Measurements from ENCODE around the gene POU3F4.

DNA sequence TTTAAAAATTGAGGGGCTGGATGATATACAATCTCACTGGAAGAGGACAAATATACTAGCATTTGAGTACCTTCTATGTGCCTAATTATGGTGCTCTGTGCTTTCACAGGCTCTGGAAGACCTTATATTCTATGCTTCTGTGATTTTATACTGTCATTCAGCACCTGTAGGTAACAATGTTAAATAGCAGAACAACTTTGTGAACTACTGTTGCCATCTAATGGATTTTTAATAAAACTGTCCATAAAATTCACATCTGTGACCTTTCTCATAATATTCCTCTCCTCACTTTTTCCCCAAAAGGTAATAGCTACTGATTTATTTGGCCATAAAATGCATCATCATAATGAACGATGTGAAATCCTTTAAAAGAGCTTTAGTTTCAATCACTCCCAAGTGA, 21.9 kb downstream of the POU3F4 start:
- TF ChIP-seq PHF8 (IDR thresholded peaks at IDR 0.05; ENCODE audit: borderline replicate concordance, low read depth) = no peak
- TF ChIP-seq ZC3H11A (IDR thresholded peaks at IDR 0.05) = no peak
- TF ChIP-seq, protein P1, sequence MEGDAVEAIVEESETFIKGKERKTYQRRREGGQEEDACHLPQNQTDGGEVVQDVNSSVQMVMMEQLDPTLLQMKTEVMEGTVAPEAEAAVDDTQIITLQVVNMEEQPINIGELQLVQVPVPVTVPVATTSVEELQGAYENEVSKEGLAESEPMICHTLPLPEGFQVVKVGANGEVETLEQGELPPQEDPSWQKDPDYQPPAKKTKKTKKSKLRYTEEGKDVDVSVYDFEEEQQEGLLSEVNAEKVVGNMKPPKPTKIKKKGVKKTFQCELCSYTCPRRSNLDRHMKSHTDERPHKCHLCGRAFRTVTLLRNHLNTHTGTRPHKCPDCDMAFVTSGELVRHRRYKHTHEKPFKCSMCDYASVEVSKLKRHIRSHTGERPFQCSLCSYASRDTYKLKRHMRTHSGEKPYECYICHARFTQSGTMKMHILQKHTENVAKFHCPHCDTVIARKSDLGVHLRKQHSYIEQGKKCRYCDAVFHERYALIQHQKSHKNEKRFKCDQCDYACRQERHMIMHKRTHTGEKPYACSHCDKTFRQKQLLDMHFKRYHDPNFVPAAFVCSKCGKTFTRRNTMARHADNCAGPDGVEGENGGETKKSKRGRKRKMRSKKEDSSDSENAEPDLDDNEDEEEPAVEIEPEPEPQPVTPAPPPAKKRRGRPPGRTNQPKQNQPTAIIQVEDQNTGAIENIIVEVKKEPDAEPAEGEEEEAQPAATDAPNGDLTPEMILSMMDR (IDR thresholded peaks at IDR 0.05) = no peak
- TF ChIP-seq CEBPB (IDR thresholded peaks at IDR 0.05) = no peak
